Astrocyte (in vitro differentiated cells and primary cell): ENCODE results near the gene MYH7B. TPM values are rescaled to one million over a fixed set of nuclear protein-coding genes. Genes with fewer than 3 reads are reported as not detected.

ENCODE experiments used
- DNase-seq: peaks from one replicate; pipeline ENCODE4 v3.0.0-alpha.2; 2010; ENCODE audit warnings: low read depth
- FAIRE-seq: peaks from 2 replicates; lab custom pipeline; 2011; peaks lifted over from hg19 to GRCh38; lab: Jason Lieb, UNC
- H2AFZ ChIP-seq: 2 replicates; pipeline ENCODE4 v1.6.0; 2012; ENCODE audit warnings: low read depth, low read length, inconsistent platforms
- H3K27ac ChIP-seq: 2 replicates; pipeline ENCODE4 v1.5.1; 2011; ENCODE audit warnings: low read depth, low read length, inconsistent platforms
- H3K27me3 ChIP-seq: 2 replicates; pipeline ENCODE4 v1.6.0; 2011; ENCODE audit warnings: low read length, inconsistent platforms; ENCODE audit not compliant: insufficient read depth
- H3K36me3 ChIP-seq: 2 replicates; pipeline ENCODE4 v1.5.1; 2011; ENCODE audit warnings: low read length, inconsistent platforms; ENCODE audit not compliant: insufficient read depth
- H3K4me1 ChIP-seq: 2 replicates; pipeline ENCODE4 v1.5.1; 2011; ENCODE audit warnings: low read length, inconsistent platforms; ENCODE audit not compliant: insufficient read depth
- H3K4me2 ChIP-seq: 2 replicates; pipeline ENCODE4 v1.6.0; 2012; ENCODE audit warnings: low read length, inconsistent platforms
- H3K4me3 ChIP-seq: 2 replicates; pipeline ENCODE4 v1.5.1; 2011; ENCODE audit warnings: low read depth, mild to moderate bottlenecking, low read length, inconsistent platforms; ENCODE audit not compliant: insufficient read depth
- H3K79me2 ChIP-seq: 2 replicates; pipeline ENCODE4 v1.6.0; 2012; ENCODE audit warnings: mild to moderate bottlenecking, low read length, inconsistent platforms; ENCODE audit not compliant: insufficient read depth
- H3K9ac ChIP-seq: 2 replicates; pipeline ENCODE4 v1.6.0; 2012; ENCODE audit warnings: mild to moderate bottlenecking, low read length, inconsistent platforms
- H3K9me3 ChIP-seq: 2 replicates; pipeline ENCODE4 v1.5.1; 2012; ENCODE audit warnings: low read depth, mild to moderate bottlenecking, low read length, inconsistent platforms; ENCODE audit not compliant: insufficient read depth
- H4K20me1 ChIP-seq: 2 replicates; pipeline ENCODE4 v1.6.0; 2012; ENCODE audit warnings: low read length, inconsistent platforms; ENCODE audit not compliant: insufficient read depth
- H3K27ac Mint-ChIP-seq: one replicate; pipeline ENCODE4 v1.8.0; 2021; ENCODE audit warnings: mild to moderate bottlenecking, mixed read lengths; ENCODE audit not compliant: unreplicated experiment
- H3K27me3 Mint-ChIP-seq: one replicate; pipeline ENCODE4 v1.8.0; 2021; ENCODE audit warnings: low read depth, mixed read lengths; ENCODE audit not compliant: unreplicated experiment
- H3K36me3 Mint-ChIP-seq: one replicate; pipeline ENCODE4 v1.8.0; 2021; ENCODE audit warnings: low read depth, mixed read lengths; ENCODE audit not compliant: unreplicated experiment
- H3K4me1 Mint-ChIP-seq: one replicate; pipeline ENCODE4 v1.8.0; 2021; ENCODE audit warnings: low read depth, mixed read lengths; ENCODE audit not compliant: unreplicated experiment
- H3K4me3 Mint-ChIP-seq: one replicate; pipeline ENCODE4 v1.8.0; 2021; ENCODE audit warnings: mild to moderate bottlenecking, moderate library complexity, mixed read lengths; ENCODE audit not compliant: unreplicated experiment
- H3K9me3 Mint-ChIP-seq: one replicate; pipeline ENCODE4 v1.8.0; 2021; ENCODE audit warnings: mild to moderate bottlenecking, mixed read lengths; ENCODE audit not compliant: unreplicated experiment
- EZH2 ChIP-seq: IDR thresholded peaks from 2 replicates; pipeline ENCODE4 v1.6.1; 2012; ENCODE audit warnings: mild to moderate bottlenecking, low read length, inconsistent platforms; ENCODE audit not compliant: insufficient read depth
- total RNA-seq: library from RNA; stranded (reverse); gene quantifications from 2 replicates; pipeline ENCODE4 v1.2.1, GENCODE V29; 2021
- TF ChIP-seq, protein P1 (sequence below): IDR thresholded peaks from 2 replicates; pipeline ENCODE4 v1.5.1; 2011; ENCODE audit warnings: low read depth, mild to moderate bottlenecking, inconsistent platforms, low read length, moderate library complexity; ENCODE audit not compliant: insufficient read depth

Gene MYH7B
- total RNA-seq, 1 donor from 2014 or later: 0.11 TPM

DNA sequence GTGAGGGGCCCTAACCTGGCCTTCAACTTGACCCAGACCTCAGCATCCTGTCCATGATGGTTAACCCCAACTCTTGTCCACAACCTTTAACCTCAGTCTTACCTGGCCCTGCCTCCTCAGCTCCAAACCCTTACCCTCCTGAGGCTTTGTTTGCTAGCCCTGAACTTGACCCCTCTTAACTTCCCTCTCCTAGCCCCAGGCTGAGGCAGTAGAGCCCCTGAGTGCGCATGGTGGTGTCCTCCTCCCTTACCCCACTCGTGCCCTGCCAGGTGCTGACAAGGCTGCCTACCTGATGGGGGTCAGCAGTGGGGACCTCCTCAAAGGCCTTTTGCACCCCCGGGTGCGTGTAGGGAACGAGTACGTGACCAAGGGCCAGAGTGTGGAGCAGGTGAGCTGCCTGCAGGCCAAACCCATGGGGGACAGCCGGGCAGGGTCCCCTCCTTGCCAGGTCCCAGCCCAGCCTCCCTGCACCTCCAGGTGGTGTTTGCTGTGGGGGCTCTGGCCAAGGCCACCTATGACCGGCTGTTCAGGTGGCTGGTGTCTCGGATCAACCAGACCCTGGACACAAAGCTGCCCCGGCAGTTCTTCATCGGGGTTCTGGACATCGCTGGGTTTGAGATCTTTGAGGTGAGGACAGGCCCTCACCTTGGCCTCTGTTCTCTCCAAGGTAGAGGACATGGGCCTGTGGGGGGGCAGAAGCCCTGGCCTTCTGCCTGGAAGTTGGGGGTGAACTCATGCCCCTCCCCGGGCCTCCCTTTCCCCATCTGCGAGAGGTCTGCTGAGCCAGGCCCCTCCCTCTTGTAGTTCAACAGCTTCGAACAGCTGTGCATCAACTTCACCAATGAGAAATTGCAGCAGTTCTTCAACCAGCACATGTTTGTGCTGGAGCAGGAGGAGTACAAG is 31.9 kb downstream of the MYH7B start:
- FAIRE-seq: no peak
- Mint-ChIP-seq H3K27ac (no peak overlapping the region), H3K4me1 (peaks cover 2% of the 10 kb centered on the region), H3K9me3 (no peaks in the 10 kb centered on the region), H3K36me3 (peaks cover 12% of the 10 kb centered on the region), H3K4me3 (no peak overlapping the region), H3K27me3 (peaks cover 13% of the 10 kb centered on the region)
- no peaks in the 10 kb centered on the region for H3K9me3 ChIP-seq
- H3K79me2 ChIP-seq: no peaks in the 10 kb centered on the region
- H3K4me2 ChIP-seq: no peak overlapping the region
- no peak for DNase-seq
- no peak overlapping the region for H3K4me3 ChIP-seq
- TF ChIP-seq, protein P1, sequence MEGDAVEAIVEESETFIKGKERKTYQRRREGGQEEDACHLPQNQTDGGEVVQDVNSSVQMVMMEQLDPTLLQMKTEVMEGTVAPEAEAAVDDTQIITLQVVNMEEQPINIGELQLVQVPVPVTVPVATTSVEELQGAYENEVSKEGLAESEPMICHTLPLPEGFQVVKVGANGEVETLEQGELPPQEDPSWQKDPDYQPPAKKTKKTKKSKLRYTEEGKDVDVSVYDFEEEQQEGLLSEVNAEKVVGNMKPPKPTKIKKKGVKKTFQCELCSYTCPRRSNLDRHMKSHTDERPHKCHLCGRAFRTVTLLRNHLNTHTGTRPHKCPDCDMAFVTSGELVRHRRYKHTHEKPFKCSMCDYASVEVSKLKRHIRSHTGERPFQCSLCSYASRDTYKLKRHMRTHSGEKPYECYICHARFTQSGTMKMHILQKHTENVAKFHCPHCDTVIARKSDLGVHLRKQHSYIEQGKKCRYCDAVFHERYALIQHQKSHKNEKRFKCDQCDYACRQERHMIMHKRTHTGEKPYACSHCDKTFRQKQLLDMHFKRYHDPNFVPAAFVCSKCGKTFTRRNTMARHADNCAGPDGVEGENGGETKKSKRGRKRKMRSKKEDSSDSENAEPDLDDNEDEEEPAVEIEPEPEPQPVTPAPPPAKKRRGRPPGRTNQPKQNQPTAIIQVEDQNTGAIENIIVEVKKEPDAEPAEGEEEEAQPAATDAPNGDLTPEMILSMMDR: no peak
- no peak for TF ChIP-seq EZH2
- no peak overlapping the region for H3K9ac ChIP-seq
- H2AFZ ChIP-seq: no peak overlapping the region
- H3K36me3 ChIP-seq: no peaks in the 10 kb centered on the region
- H3K27ac ChIP-seq: no peak overlapping the region
- H4K20me1 ChIP-seq: no peaks in the 10 kb centered on the region
- no peaks in the 10 kb centered on the region for H3K4me1 ChIP-seq
- peaks cover 8% of the 10 kb centered on the region for H3K27me3 ChIP-seq

DNA sequence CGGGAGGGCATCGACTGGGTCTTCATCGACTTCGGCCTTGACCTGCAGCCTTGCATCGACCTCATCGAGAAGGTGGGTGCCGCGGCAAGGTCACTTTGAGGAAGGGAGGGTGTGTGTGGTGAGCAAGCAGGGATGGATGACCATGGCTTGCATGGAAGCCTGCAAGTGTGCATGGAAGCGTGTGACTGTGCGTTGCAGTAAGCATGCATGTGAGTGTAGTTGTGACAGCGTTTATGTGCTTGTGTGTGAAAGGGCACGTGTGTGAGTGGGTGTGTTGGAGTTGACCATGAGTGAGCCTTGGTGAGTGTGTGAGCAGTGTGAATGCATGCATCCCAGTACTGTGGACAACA is 32.5 kb downstream of the MYH7B start:
- H3K9me3 Mint-ChIP-seq: no peaks in the 10 kb centered on the region
- Histone ChIP-seq H3K27ac (no peak overlapping the region), H3K79me2 (no peaks in the 10 kb centered on the region), H3K27me3 (peaks cover 8% of the 10 kb centered on the region), H3K4me1 (no peaks in the 10 kb centered on the region), H2AFZ (no peak overlapping the region), H3K36me3 (no peaks in the 10 kb centered on the region), H4K20me1 (no peaks in the 10 kb centered on the region), H3K9ac (no peak overlapping the region), H3K4me2 (no peak overlapping the region), H3K9me3 (no peaks in the 10 kb centered on the region), H3K4me3 (no peak overlapping the region)
- peaks cover 12% of the 10 kb centered on the region for H3K36me3 Mint-ChIP-seq
- H3K4me1 Mint-ChIP-seq: peaks cover 2% of the 10 kb centered on the region
- TF ChIP-seq, protein P1: no peak
- no peak for TF ChIP-seq EZH2
- DNase-seq: peak; percentile 6
- no peak overlapping the region for H3K4me3 Mint-ChIP-seq
- peaks cover 9% of the 10 kb centered on the region for H3K27me3 Mint-ChIP-seq
- no peak overlapping the region for H3K27ac Mint-ChIP-seq
- no peak for FAIRE-seq

DNA sequence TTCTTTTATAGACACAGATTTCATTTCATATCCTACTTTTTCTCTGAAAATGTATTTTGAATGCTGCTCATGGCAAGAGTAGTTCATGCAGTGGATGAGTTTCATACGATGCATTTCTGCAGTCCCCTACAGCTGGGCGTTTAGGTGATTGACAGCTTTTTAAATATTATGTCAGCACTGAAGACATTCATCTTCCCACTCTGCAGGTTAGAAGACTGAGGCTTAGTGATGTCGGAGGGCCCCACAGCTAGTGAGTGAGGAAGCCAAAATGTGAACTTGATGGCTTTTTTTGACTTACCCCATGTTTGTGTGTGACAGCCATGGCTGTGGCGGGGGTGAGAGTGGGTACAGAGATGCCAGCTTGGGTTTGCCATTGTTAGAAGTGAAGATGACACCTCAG is 33.5 kb downstream of the MYH7B start:
- peaks cover 12% of the 10 kb centered on the region for H3K36me3 Mint-ChIP-seq
- no peak overlapping the region for H3K9ac ChIP-seq
- FAIRE-seq (no peak), DNase-seq (no peak)
- H3K4me2 ChIP-seq: no peak overlapping the region
- TF ChIP-seq, protein P1: no peak
- no peak for TF ChIP-seq EZH2
- no peaks in the 10 kb centered on the region for H4K20me1 ChIP-seq
- peaks cover 2% of the 10 kb centered on the region for H3K27me3 ChIP-seq
- H3K9me3 Mint-ChIP-seq: no peaks in the 10 kb centered on the region
- no peaks in the 10 kb centered on the region for H3K4me1 ChIP-seq
- H3K27ac ChIP-seq: no peak overlapping the region
- H2AFZ ChIP-seq: no peak overlapping the region
- peaks cover 2% of the 10 kb centered on the region for H3K4me1 Mint-ChIP-seq
- H3K36me3 ChIP-seq: no peaks in the 10 kb centered on the region
- H3K79me2 ChIP-seq: no peaks in the 10 kb centered on the region
- no peak overlapping the region for H3K4me3 ChIP-seq
- no peak overlapping the region for H3K27ac Mint-ChIP-seq
- no peaks in the 10 kb centered on the region for H3K9me3 ChIP-seq
- H3K4me3 Mint-ChIP-seq: no peak overlapping the region
- H3K27me3 Mint-ChIP-seq: peaks cover 6% of the 10 kb centered on the region
